ENCODE results near the gene CCDC191. TPM values are rescaled to one million over a fixed set of nuclear protein-coding genes. Genes with fewer than 3 reads are reported as not detected.

Gene CCDC191
- total and polyA plus RNA-seq, 9 of the 15 experiments (the other 6 are each of a cell fraction or from before 2014, with no cell fraction given), result 0.10 to 0.55 (median 0.22) TPM

Other genes starting within 250 kb of the CCDC191 start
- gene GRAMD1C, start 217.7 kb downstream of the CCDC191 start, total RNA-seq (2014; rRNA removed), result not detected in 2 replicates
- not detected in 2 replicates for gene GRAMD1C, start 217.7 kb downstream of the CCDC191 start, total RNA-seq (2014; rRNA removed; fragmentation: Illumina TruSeq; extraction: Trizol)
- not detected in 2 replicates for gene GRAMD1C, start 217.7 kb downstream of the CCDC191 start, total RNA-seq (2015; rRNA removed; fragmentation: Illumina TruSeq; extraction: Trizol)
- gene GRAMD1C, start 217.7 kb downstream of the CCDC191 start, total RNA-seq (2021), result not detected in 2 replicates
- not detected in 2 replicates for gene GRAMD1C, start 217.7 kb downstream of the CCDC191 start, polyA plus RNA-seq (2011; rRNA removed)
- gene GRAMD1C, start 217.7 kb downstream of the CCDC191 start, polyA plus RNA-seq (2014; fragmentation: Illumina TruSeq; extraction: Trizol), result not detected in 2 replicates
- gene GRAMD1C, start 217.7 kb downstream of the CCDC191 start, polyA plus RNA-seq (2014; fragmentation: Nextera tagmentation; extraction: Ambion mirVana), result not detected
- 0.07 TPM in 1 of 2 replicates, not detected in the other for gene GRAMD1C, start 217.7 kb downstream of the CCDC191 start, polyA plus RNA-seq (2014; rRNA removed)
- gene ZDHHC23, start 108.5 kb downstream of the CCDC191 start, total RNA-seq (2014; rRNA removed), result 0.27 and 1.0 TPM in 2 replicates
- gene ZDHHC23, start 108.5 kb downstream of the CCDC191 start, total RNA-seq (2014; rRNA removed; fragmentation: Illumina TruSeq; extraction: Trizol), result 0.55 and 1.5 TPM in 2 replicates
- 0.40 and 0.41 TPM in 2 replicates for gene ZDHHC23, start 108.5 kb downstream of the CCDC191 start, total RNA-seq (2015; rRNA removed; fragmentation: Illumina TruSeq; extraction: Trizol)
- gene ZDHHC23, start 108.5 kb downstream of the CCDC191 start, total RNA-seq (2021), result 1.1 and 1.6 TPM in 2 replicates
- 0.60 and 2.7 TPM in 2 replicates for gene ZDHHC23, start 108.5 kb downstream of the CCDC191 start, polyA plus RNA-seq (2011; rRNA removed)
- 0.82 and 0.97 TPM in 2 replicates for gene ZDHHC23, start 108.5 kb downstream of the CCDC191 start, polyA plus RNA-seq (2014; fragmentation: Illumina TruSeq; extraction: Trizol)
- gene ZDHHC23, start 108.5 kb downstream of the CCDC191 start, polyA plus RNA-seq (2014; fragmentation: Nextera tagmentation; extraction: Ambion mirVana), result under 1 TPM; 0.22 to 0.25 TPM
- 1.0 TPM in 2 replicates for gene ZDHHC23, start 108.5 kb downstream of the CCDC191 start, polyA plus RNA-seq (2014; rRNA removed)
- gene QTRT2, start 211 bp upstream of the CCDC191 start, total RNA-seq (2014; rRNA removed), result 10.5 and 14.8 TPM in 2 replicates
- gene QTRT2, start 211 bp upstream of the CCDC191 start, total RNA-seq (2014; rRNA removed; fragmentation: Illumina TruSeq; extraction: Trizol), result 24.1 and 25.6 TPM in 2 replicates
- 21.9 and 25.1 TPM in 2 replicates for gene QTRT2, start 211 bp upstream of the CCDC191 start, total RNA-seq (2015; rRNA removed; fragmentation: Illumina TruSeq; extraction: Trizol)
- gene QTRT2, start 211 bp upstream of the CCDC191 start, total RNA-seq (2021), result 20.7 and 25.3 TPM in 2 replicates
- gene QTRT2, start 211 bp upstream of the CCDC191 start, polyA plus RNA-seq (2011; rRNA removed), result 10.6 and 14.6 TPM in 2 replicates
- gene QTRT2, start 211 bp upstream of the CCDC191 start, polyA plus RNA-seq (2014; fragmentation: Illumina TruSeq; extraction: Trizol), result 14.6 and 21.2 TPM in 2 replicates
- gene QTRT2, start 211 bp upstream of the CCDC191 start, polyA plus RNA-seq (2014; fragmentation: Nextera tagmentation; extraction: Ambion mirVana), result 10 to 100 TPM; 15.9 to 17.3 TPM
- 10.2 and 11.6 TPM in 2 replicates for gene QTRT2, start 211 bp upstream of the CCDC191 start, polyA plus RNA-seq (2014; rRNA removed)
- not detected in 2 replicates for gene DRD3, start 122.5 kb upstream of the CCDC191 start, total RNA-seq (2014; rRNA removed)
- not detected in 2 replicates for gene DRD3, start 122.5 kb upstream of the CCDC191 start, total RNA-seq (2014; rRNA removed; fragmentation: Illumina TruSeq; extraction: Trizol)
- not detected in 2 replicates for gene DRD3, start 122.5 kb upstream of the CCDC191 start, total RNA-seq (2015; rRNA removed; fragmentation: Illumina TruSeq; extraction: Trizol)
- not detected in 2 replicates for gene DRD3, start 122.5 kb upstream of the CCDC191 start, total RNA-seq (2021)
- gene DRD3, start 122.5 kb upstream of the CCDC191 start, polyA plus RNA-seq (2011; rRNA removed), result not detected in 2 replicates
- not detected in 2 replicates for gene DRD3, start 122.5 kb upstream of the CCDC191 start, polyA plus RNA-seq (2014; fragmentation: Illumina TruSeq; extraction: Trizol)
- gene DRD3, start 122.5 kb upstream of the CCDC191 start, polyA plus RNA-seq (2014; fragmentation: Nextera tagmentation; extraction: Ambion mirVana), result not detected
- not detected in 2 replicates for gene DRD3, start 122.5 kb upstream of the CCDC191 start, polyA plus RNA-seq (2014; rRNA removed)
- 0.05 TPM in 1 of 2 replicates, not detected in the other for gene ZNF80, start 181.1 kb upstream of the CCDC191 start, total RNA-seq (2014; rRNA removed)
- gene ZNF80, start 181.1 kb upstream of the CCDC191 start, total RNA-seq (2014; rRNA removed; fragmentation: Illumina TruSeq; extraction: Trizol), result 0.06 TPM in 1 of 2 replicates, not detected in the other
- 0.04 TPM in 1 of 2 replicates, not detected in the other for gene ZNF80, start 181.1 kb upstream of the CCDC191 start, total RNA-seq (2015; rRNA removed; fragmentation: Illumina TruSeq; extraction: Trizol)
- not detected in 2 replicates for gene ZNF80, start 181.1 kb upstream of the CCDC191 start, total RNA-seq (2021)
- gene ZNF80, start 181.1 kb upstream of the CCDC191 start, polyA plus RNA-seq (2011; rRNA removed), result 0.03 TPM in 1 of 2 replicates, not detected in the other
- gene ZNF80, start 181.1 kb upstream of the CCDC191 start, polyA plus RNA-seq (2014; fragmentation: Illumina TruSeq; extraction: Trizol), result 0.07 TPM in 1 of 2 replicates, not detected in the other
- under 1 TPM; 0.01 to 0.06 TPM for gene ZNF80, start 181.1 kb upstream of the CCDC191 start, polyA plus RNA-seq (2014; fragmentation: Nextera tagmentation; extraction: Ambion mirVana)
- not detected in 2 replicates for gene ZNF80, start 181.1 kb upstream of the CCDC191 start, polyA plus RNA-seq (2014; rRNA removed)
- not detected in 2 replicates for gene TIGIT, start 237.5 kb upstream of the CCDC191 start, total RNA-seq (2014; rRNA removed)
- gene TIGIT, start 237.5 kb upstream of the CCDC191 start, total RNA-seq (2014; rRNA removed; fragmentation: Illumina TruSeq; extraction: Trizol), result not detected in 2 replicates
- not detected in 2 replicates for gene TIGIT, start 237.5 kb upstream of the CCDC191 start, total RNA-seq (2015; rRNA removed; fragmentation: Illumina TruSeq; extraction: Trizol)
- 0.11 and 0.13 TPM in 2 replicates for gene TIGIT, start 237.5 kb upstream of the CCDC191 start, total RNA-seq (2021)
- gene TIGIT, start 237.5 kb upstream of the CCDC191 start, polyA plus RNA-seq (2011; rRNA removed), result not detected in 2 replicates
- not detected in 2 replicates for gene TIGIT, start 237.5 kb upstream of the CCDC191 start, polyA plus RNA-seq (2014; fragmentation: Illumina TruSeq; extraction: Trizol)
- not detected for gene TIGIT, start 237.5 kb upstream of the CCDC191 start, polyA plus RNA-seq (2014; fragmentation: Nextera tagmentation; extraction: Ambion mirVana)
- gene TIGIT, start 237.5 kb upstream of the CCDC191 start, polyA plus RNA-seq (2014; rRNA removed), result not detected in 2 replicates

All from K562 (cell line).